HepG2 (cell line): ENCODE results near the gene MIDN. TPM values are rescaled to one million over a fixed set of nuclear protein-coding genes. Genes with fewer than 3 reads are reported as not detected.

Experiments used
- DRAP1 ChIP-seq: IDR thresholded peaks from 2 replicates; pipeline ENCODE4 v1.6.1; 2016; ENCODE audit warnings: missing genetic modification reagents, missing compliant biosample characterization
- FOSL1 ChIP-seq: sonication (generic); formaldehyde crosslinking; IDR thresholded peaks from 2 replicates; pipeline ENCODE4 v1.9.0; 2021; ENCODE audit warnings: missing genetic modification reagents, borderline replicate concordance
- FOXO1 ChIP-seq: sonication (generic); formaldehyde crosslinking; IDR thresholded peaks from 2 replicates; pipeline ENCODE4 v1.4.0; 2020; ENCODE audit warnings: missing genetic modification reagents
- HNRNPK ChIP-seq: fragments of 200-400 bp; formaldehyde crosslinking; IDR thresholded peaks from 2 replicates; pipeline ENCODE4 v1.6.1; 2018; ENCODE audit warnings: low read length, low read depth, moderate library complexity, mild to moderate bottlenecking; ENCODE audit not compliant: poor library complexity, severe bottlenecking
- KDM3A ChIP-seq: IDR thresholded peaks from 2 replicates; pipeline ENCODE4 v1.6.1; 2018; ENCODE audit warnings: low read depth, missing compliant biosample characterization
- KLF16 ChIP-seq, 2 experiments: sonication (generic) in 1 of 2; formaldehyde crosslinking in 1 of 2; IDR thresholded peaks; 2 replicates each; pipeline versions ENCODE4 v1.6.1 to v1.8.0; 2016 to 2023; ENCODE audit warnings: missing genetic modification reagents in 2 of 2, missing compliant biosample characterization in 1 of 2
- MAFG ChIP-seq: sonication (generic); formaldehyde crosslinking; IDR thresholded peaks from 2 replicates; pipeline ENCODE4 v1.5.1; 2020; ENCODE audit warnings: mild to moderate bottlenecking, missing genetic modification reagents
- MIXL1 ChIP-seq: IDR thresholded peaks from 2 replicates; pipeline ENCODE4 v1.6.1; 2016
- NCOR1 ChIP-seq: fragments of 200-600 bp; sonication (generic); IDR thresholded peaks from 2 replicates; pipeline ENCODE4 v1.7.0; 2017; ENCODE audit warnings: antibody characterized with exemption, low read length, borderline replicate concordance
- NFE2 ChIP-seq: sonication (generic); formaldehyde crosslinking; IDR thresholded peaks from 2 replicates; pipeline ENCODE4 v1.4.0; 2020; ENCODE audit warnings: missing genetic modification reagents
- POLR2AphosphoS5 ChIP-seq: IDR thresholded peaks from 2 replicates; pipeline ENCODE4 v1.6.1; 2012; ENCODE audit warnings: low read depth, low read length
- SMAD1 ChIP-seq: sonication (generic); formaldehyde crosslinking; IDR thresholded peaks from 2 replicates; pipeline ENCODE4 v1.4.0; 2020; ENCODE audit warnings: missing genetic modification reagents, low read depth, mild to moderate bottlenecking, borderline replicate concordance
- ZBTB38 ChIP-seq: sonication (generic); formaldehyde crosslinking; IDR thresholded peaks from 2 replicates; pipeline ENCODE4 v1.5.1; 2020; ENCODE audit warnings: mild to moderate bottlenecking, missing genetic modification reagents
- ZFP1 ChIP-seq: IDR thresholded peaks from 2 replicates; pipeline ENCODE4 v1.6.1; 2016
- ZFY ChIP-seq: sonication (generic); formaldehyde crosslinking; IDR thresholded peaks from 2 replicates; pipeline ENCODE4 v1.4.0; 2020; ENCODE audit warnings: missing genetic modification reagents
- ZNF30 ChIP-seq: sonication (generic); formaldehyde crosslinking; IDR thresholded peaks from 2 replicates; pipeline ENCODE4 v1.5.0; 2020; ENCODE audit warnings: mild to moderate bottlenecking, missing genetic modification reagents
- ZNF431 ChIP-seq: sonication (generic); formaldehyde crosslinking; IDR thresholded peaks from 2 replicates; pipeline ENCODE4 v1.9.0; 2022; ENCODE audit warnings: missing genetic modification reagents, low read depth, mild to moderate bottlenecking, borderline replicate concordance
- ZNF570 ChIP-seq: sonication (generic); formaldehyde crosslinking; IDR thresholded peaks from 2 replicates; pipeline ENCODE4 v1.4.0; 2020; ENCODE audit warnings: mild to moderate bottlenecking, missing genetic modification reagents, borderline replicate concordance
- ZNF614 ChIP-seq: IDR thresholded peaks from 2 replicates; pipeline ENCODE4 v1.6.1; 2018; ENCODE audit warnings: missing biosample characterization, missing genetic modification reagents, inconsistent platforms, borderline replicate concordance
- ZNF7 ChIP-seq: IDR thresholded peaks from 2 replicates; pipeline ENCODE4 v1.6.1; 2016; ENCODE audit warnings: missing biosample characterization, missing genetic modification reagents
- polyA plus RNA-seq, 8 experiments: library from polyadenylated mRNA; depleted of rRNA in 3 of 8; stranded (reverse) in 7 of 8; unstranded in 1 of 8; fragments of >200 nt; fragmentation: Illumina TruSeq in 4 of 8; extraction: Trizol in 4 of 8; gene quantifications; 2 replicates each; pipeline versions ENCODE4 v1.2.1 to v1.2.3, GENCODE V29; 2011 to 2016; ENCODE audit warnings: low read depth in 4 of 8, missing spikeins in 1 of 8, mixed read lengths in 1 of 8; ENCODE audit not compliant: insufficient read depth in 1 of 8
- total RNA-seq, 5 experiments: library from RNA; depleted of rRNA; stranded (reverse); fragments of >200 nt; fragmentation: Illumina TruSeq; extraction: Trizol; gene quantifications; 2 replicates each; pipeline ENCODE4 v1.2.3, GENCODE V29; 2016; ENCODE audit warnings: low read depth in 1 of 5
- TF ChIP-seq, protein P1 (sequence below): sonication (generic); formaldehyde crosslinking; IDR thresholded peaks from 2 replicates; pipeline ENCODE4 v1.5.0; 2020; ENCODE audit warnings: mild to moderate bottlenecking, missing genetic modification reagents, borderline replicate concordance
- TF ChIP-seq, protein P2 (sequence below): sonication (generic); formaldehyde crosslinking; conservative IDR thresholded peaks from 2 replicates; pipeline ENCODE4 v1.4.0; 2020; ENCODE audit warnings: missing genetic modification reagents
- TF ChIP-seq, protein P3 (sequence below): sonication (generic); formaldehyde crosslinking; IDR thresholded peaks from 2 replicates; pipeline ENCODE4 v1.5.0; 2020; ENCODE audit warnings: missing genetic modification reagents
- TF ChIP-seq, protein P4 (sequence below): IDR thresholded peaks from 2 replicates; pipeline ENCODE4 v1.6.1; 2016; ENCODE audit warnings: mild to moderate bottlenecking, missing biosample characterization, missing genetic modification reagents

The MIDN gene
- total and polyA plus RNA-seq, 2 of the 13 experiments (the other 11 are each of a cell fraction or from before 2014, with no cell fraction given): 8.4 to 18.0 TPM

DNA sequence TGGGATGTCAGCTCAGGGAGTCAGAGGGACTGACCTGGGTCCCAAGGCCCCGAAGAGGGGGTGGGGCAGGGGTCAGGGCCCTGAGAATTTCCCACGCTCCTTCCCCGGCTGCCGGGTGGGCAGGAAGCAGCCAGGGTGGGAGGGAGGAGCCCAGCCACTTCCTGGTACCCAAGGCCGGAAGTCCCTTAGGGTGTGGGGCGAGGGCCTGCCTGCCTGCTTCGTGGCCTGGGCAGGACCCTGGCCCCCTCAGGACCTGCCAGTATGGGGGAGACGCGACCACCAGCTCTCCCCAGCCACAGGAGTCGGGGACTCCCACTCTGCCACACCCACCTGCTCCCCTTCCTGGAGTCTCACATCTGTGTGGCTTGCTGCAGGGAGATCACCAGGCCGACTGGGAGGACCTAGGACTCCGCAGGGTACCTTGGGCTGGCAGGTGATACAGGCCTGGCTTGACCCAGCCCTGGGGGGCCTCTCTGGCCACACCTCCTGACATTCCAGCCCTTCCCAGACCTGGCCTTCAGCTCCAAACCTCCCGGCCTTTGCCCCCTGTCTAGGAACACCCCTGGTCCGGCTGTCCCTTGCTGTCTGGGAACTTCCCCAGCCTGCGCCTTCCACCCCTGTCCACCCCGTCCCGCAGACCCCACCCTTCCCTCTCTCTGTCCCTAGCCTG is 11.0 kb downstream of the MIDN start (continued):
- TF ChIP-seq ZNF30 (CRISPR knock-in tag) (no peak), POLR2AphosphoS5 (peak; percentile 93), SMAD1 (CRISPR knock-in tag) (no peak; the same call in 1 of the 2 replicates), ZFP1 (CRISPR knock-in tag) (no peak; the same call in 1 of the 2 replicates), ZNF570 (CRISPR knock-in tag) (0 out of 2 replicates have a peak, but pooled peaks have one; percentile 54), KDM3A (0 out of 2 replicates have a peak, but pooled peaks have one; percentile 34), NFE2 (CRISPR knock-in tag) (no peak), FOSL1 (0 out of 2 replicates have a peak, but pooled peaks have one; percentile 11), HNRNPK (peak; percentile 9), FOXO1 (CRISPR knock-in tag) (peak; percentile 19; the same call in 1 of the 2 replicates), ZNF431 (CRISPR knock-in tag) (peak; percentile 97), MIXL1 (CRISPR knock-in tag) (peak; percentile 33; the same call in 1 of the 2 replicates), KLF16 (CRISPR knock-in tag; IDR thresholded peaks at IDR 0.05) (peak in 1 of 2 experiments; percentile 26; a peak in 1 of 4 replicates), ZFY (CRISPR knock-in tag) (peak; percentile 81), ZNF7 (CRISPR knock-in tag) (no peak), ZNF614 (0 out of 2 replicates have a peak, but pooled peaks have one; percentile 24), ZBTB38 (peak; percentile 53; the same call in 1 of the 2 replicates), MAFG (no peak), NCOR1 (no peak; the same call in none of the 2 replicates), DRAP1 (CRISPR knock-in tag) (no peak; the same call in 1 of the 2 replicates)
- TF ChIP-seq, protein P1, sequence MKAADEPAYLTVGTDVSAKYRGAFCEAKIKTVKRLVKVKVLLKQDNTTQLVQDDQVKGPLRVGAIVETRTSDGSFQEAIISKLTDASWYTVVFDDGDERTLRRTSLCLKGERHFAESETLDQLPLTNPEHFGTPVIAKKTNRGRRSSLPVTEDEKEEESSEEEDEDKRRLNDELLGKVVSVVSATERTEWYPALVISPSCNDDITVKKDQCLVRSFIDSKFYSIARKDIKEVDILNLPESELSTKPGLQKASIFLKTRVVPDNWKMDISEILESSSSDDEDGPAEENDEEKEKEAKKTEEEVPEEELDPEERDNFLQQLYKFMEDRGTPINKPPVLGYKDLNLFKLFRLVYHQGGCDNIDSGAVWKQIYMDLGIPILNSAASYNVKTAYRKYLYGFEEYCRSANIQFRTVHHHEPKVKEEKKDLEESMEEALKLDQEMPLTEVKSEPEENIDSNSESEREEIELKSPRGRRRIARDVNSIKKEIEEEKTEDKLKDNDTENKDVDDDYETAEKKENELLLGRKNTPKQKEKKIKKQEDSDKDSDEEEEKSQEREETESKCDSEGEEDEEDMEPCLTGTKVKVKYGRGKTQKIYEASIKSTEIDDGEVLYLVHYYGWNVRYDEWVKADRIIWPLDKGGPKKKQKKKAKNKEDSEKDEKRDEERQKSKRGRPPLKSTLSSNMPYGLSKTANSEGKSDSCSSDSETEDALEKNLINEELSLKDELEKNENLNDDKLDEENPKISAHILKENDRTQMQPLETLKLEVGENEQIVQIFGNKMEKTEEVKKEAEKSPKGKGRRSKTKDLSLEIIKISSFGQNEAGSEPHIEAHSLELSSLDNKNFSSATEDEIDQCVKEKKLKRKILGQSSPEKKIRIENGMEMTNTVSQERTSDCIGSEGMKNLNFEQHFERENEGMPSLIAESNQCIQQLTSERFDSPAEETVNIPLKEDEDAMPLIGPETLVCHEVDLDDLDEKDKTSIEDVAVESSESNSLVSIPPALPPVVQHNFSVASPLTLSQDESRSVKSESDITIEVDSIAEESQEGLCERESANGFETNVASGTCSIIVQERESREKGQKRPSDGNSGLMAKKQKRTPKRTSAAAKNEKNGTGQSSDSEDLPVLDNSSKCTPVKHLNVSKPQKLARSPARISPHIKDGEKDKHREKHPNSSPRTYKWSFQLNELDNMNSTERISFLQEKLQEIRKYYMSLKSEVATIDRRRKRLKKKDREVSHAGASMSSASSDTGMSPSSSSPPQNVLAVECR (CRISPR knock-in tag): peak; percentile 86; the same call in 1 of the 2 replicates
- TF ChIP-seq, protein P2, sequence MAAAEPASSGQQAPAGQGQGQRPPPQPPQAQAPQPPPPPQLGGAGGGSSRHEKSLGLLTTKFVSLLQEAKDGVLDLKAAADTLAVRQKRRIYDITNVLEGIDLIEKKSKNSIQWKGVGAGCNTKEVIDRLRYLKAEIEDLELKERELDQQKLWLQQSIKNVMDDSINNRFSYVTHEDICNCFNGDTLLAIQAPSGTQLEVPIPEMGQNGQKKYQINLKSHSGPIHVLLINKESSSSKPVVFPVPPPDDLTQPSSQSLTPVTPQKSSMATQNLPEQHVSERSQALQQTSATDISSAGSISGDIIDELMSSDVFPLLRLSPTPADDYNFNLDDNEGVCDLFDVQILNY (CRISPR knock-in tag): 0 out of 2 replicates have a peak, but pooled peaks have one; percentile 17
- TF ChIP-seq, protein P3, sequence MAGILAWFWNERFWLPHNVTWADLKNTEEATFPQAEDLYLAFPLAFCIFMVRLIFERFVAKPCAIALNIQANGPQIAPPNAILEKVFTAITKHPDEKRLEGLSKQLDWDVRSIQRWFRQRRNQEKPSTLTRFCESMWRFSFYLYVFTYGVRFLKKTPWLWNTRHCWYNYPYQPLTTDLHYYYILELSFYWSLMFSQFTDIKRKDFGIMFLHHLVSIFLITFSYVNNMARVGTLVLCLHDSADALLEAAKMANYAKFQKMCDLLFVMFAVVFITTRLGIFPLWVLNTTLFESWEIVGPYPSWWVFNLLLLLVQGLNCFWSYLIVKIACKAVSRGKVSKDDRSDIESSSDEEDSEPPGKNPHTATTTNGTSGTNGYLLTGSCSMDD (CRISPR knock-in tag): no peak
- TF ChIP-seq, protein P4, sequence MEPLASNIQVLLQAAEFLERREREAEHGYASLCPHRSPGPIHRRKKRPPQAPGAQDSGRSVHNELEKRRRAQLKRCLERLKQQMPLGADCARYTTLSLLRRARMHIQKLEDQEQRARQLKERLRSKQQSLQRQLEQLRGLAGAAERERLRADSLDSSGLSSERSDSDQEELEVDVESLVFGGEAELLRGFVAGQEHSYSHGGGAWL (CRISPR knock-in tag): peak; percentile 83; the same call in 1 of the 2 replicates
